Panc1 (cell line): ENCODE data around the gene CLEC4G. TPM values are rescaled to one million over a fixed set of nuclear protein-coding genes. Genes with fewer than 3 reads are reported as not detected.

Source experiments
- ATAC-seq: fragments of 200-7000 bp; cut with Tn5 transposase; 2 replicates; pipeline ENCODE4 v1.9.1; 2020; ENCODE audit warnings: mild to moderate bottlenecking, moderate library complexity
- BruUV-seq: library from RNA; stranded (reverse); fragments of 400-500 nt; replicated peaks from 2 replicates; lab custom pipeline; 2021; lab: Mats Ljungman, UMichigan
- CTCF ChIA-PET: fragments of 300-600 bp; sonication (Branson Sonifier 250); formaldehyde crosslinking; loops from one replicate; lab custom pipeline; 2022; ENCODE audit warnings: antibody characterized with exemption; lab: Charles Lee
- POLR2A ChIA-PET: fragments of 300-600 bp; sonication (Branson Sonifier 250); formaldehyde crosslinking; loops from one replicate; lab custom pipeline; 2022; ENCODE audit warnings: antibody characterized with exemption; lab: Charles Lee
- DNase-seq: peaks from one replicate; pipeline ENCODE4 v3.0.0-alpha.2; 2010; ENCODE audit warnings: low read depth, low spot score
- H3K27ac ChIP-seq: 2 replicates; pipeline ENCODE4 v1.5.1; 2011; ENCODE audit warnings: mild to moderate bottlenecking, low read length, inconsistent platforms
- H3K27me3 ChIP-seq: fragments of 200-500 bp; sonication (Bioruptor generic); 2 replicates; pipeline ENCODE4 v1.6.0; 2014; ENCODE audit warnings: low read length, inconsistent platforms; ENCODE audit not compliant: control insufficient read depth, insufficient read depth
- H3K36me3 ChIP-seq: fragments of 200-500 bp; sonication (Bioruptor generic); 2 replicates; pipeline ENCODE4 v1.5.1; 2014; ENCODE audit warnings: inconsistent platforms, mild to moderate bottlenecking, low read length, moderate library complexity; ENCODE audit not compliant: control insufficient read depth, insufficient read depth
- H3K4me1 ChIP-seq: 2 replicates; pipeline ENCODE4 v1.5.1; 2011; ENCODE audit warnings: inconsistent platforms, mild to moderate bottlenecking, low read length, moderate library complexity; ENCODE audit not compliant: control insufficient read depth, insufficient read depth
- H3K4me3 ChIP-seq, 2 experiments: 2 replicates each; pipeline ENCODE4 v1.5.1; 2011 to 2012; ENCODE audit warnings: low read depth in 2 of 2, low read length in 2 of 2, mild to moderate bottlenecking in 2 of 2, inconsistent platforms in 1 of 2, moderate library complexity in 1 of 2
- H3K9me3 ChIP-seq: fragments of 200-500 bp; sonication (Bioruptor generic); 2 replicates; pipeline ENCODE4 v1.5.1; 2014; ENCODE audit warnings: low read depth, mild to moderate bottlenecking, inconsistent platforms, low read length, moderate library complexity; ENCODE audit not compliant: control insufficient read depth, insufficient read depth
- CTCF ChIP-seq: fragments of 450-650 bp; IDR thresholded peaks from 2 replicates; pipeline ENCODE4 v1.5.1; 2017; ENCODE audit warnings: mild to moderate bottlenecking
- POLR2AphosphoS5 ChIP-seq: IDR thresholded peaks from 2 replicates; pipeline ENCODE4 v1.6.1; 2012; ENCODE audit warnings: mild to moderate bottlenecking, low read depth, low read length, moderate library complexity
- REST ChIP-seq, 2 experiments: IDR thresholded peaks; 2 replicates each; pipeline ENCODE4 v1.6.1; 2011 to 2012; ENCODE audit warnings: low read depth in 2 of 2, control low read depth in 1 of 2, low read length in 1 of 2, mild to moderate bottlenecking in 1 of 2, moderate library complexity in 1 of 2; ENCODE audit not compliant: insufficient read depth in 1 of 2
- SIN3A ChIP-seq: IDR thresholded peaks from 2 replicates; pipeline ENCODE4 v1.6.1; 2012; ENCODE audit warnings: low read depth, mild to moderate bottlenecking, low read length, moderate library complexity, borderline replicate concordance; ENCODE audit not compliant: insufficient read depth
- TCF7L2 ChIP-seq: IDR thresholded peaks from 2 replicates; pipeline ENCODE4 v1.6.1; 2011; ENCODE audit warnings: mild to moderate bottlenecking, low read depth, low read length, inconsistent platforms
- in situ Hi-C: cut with HindIII; loops from 2 replicates; pipeline ENCODE4 v1.10.0; 2016; ENCODE audit warnings: low sequenced_read_pairs, low pct_unique_long_range_greater_than_20kb
- intact Hi-C: fragments of 100-400 bp; cut with micrococcal nuclease; formaldehyde crosslinking; loops from one replicate; pipeline ENCODE4 v1.10.0; 2022; ENCODE audit not compliant: unreplicated experiment
- total RNA-seq: library from RNA; stranded (reverse); gene quantifications from one replicate; pipeline ENCODE4 v1.2.1, GENCODE V29; 2021; ENCODE audit not compliant: unreplicated experiment

Gene CLEC4G
- total RNA-seq, 1 experiment from 2014 or later = not detected

GRCh38 chr19:7687177-7687576 lies 44.7 kb downstream of the CLEC4G start:
- CTCF ChIA-PET = no interaction called here
- intact Hi-C loops (no loop called here), in situ Hi-C loops (no loop called here)
- ATAC-seq (no peak), DNase-seq (no peak)
- Histone ChIP-seq H3K27me3 (no peaks in the 10 kb centered on the region), H3K9me3 (no peaks in the 10 kb centered on the region), H3K4me3 (no peak overlapping the region), H3K36me3 (no peaks in the 10 kb centered on the region), H3K4me1 (no peaks in the 10 kb centered on the region), H3K27ac (no peak overlapping the region)
- BruUV-seq = no TSS peak
- no peak for TF ChIP-seq TCF7L2
- TF ChIP-seq SIN3A = no peak
- TF ChIP-seq CTCF = no peak
- no peak for TF ChIP-seq REST (IDR thresholded peaks at IDR 0.05; ENCODE audit: insufficient read depth in 1 of 2, low read depth in 2 of 2, low read length in 1 of 2)
- TF ChIP-seq POLR2AphosphoS5 = no peak
- POLR2A ChIA-PET = no interaction called here

- Histone ChIP-seq H3K4me3 (no peak overlapping the region), H3K9me3 (no peaks in the 10 kb centered on the region), H3K4me1 (no peaks in the 10 kb centered on the region), H3K36me3 (no peaks in the 10 kb centered on the region; the same call in 1 of the 2 replicates), H3K27me3 (no peaks in the 10 kb centered on the region), H3K27ac (no peak overlapping the region)
- DNase-seq (no peak), ATAC-seq (no peak)
- ChIA-PET CTCF (no interaction called here), POLR2A (interaction anchor here (0.7 kb wide), 1 partner anchor 573 kb away, joined by 3 read pairs; no protein-coding TSS in a partner anchor)
- no peak for TF ChIP-seq CTCF
- no peak for TF ChIP-seq SIN3A
- TF ChIP-seq TCF7L2 = no peak
- no peak for TF ChIP-seq POLR2AphosphoS5
- no peak for TF ChIP-seq REST (IDR thresholded peaks at IDR 0.05; ENCODE audit: insufficient read depth in 1 of 2, low read depth in 2 of 2, low read length in 1 of 2)
- in situ Hi-C loops = no loop called here
- no TSS peak for BruUV-seq
- intact Hi-C loops = no loop called here
Measured at GRCh38 chr19:7685546-7686445, 46.1 kb downstream of the CLEC4G start.
